K562 (cell line): ENCODE measurements around the gene JMY. TPM values are rescaled to one million over a fixed set of nuclear protein-coding genes. Genes with fewer than 3 reads are reported as not detected.

Experiments
- CEBPG ChIP-seq, 3 experiments: fragments of 200-800 bp in 1 of 3; sonication (Bioruptor generic) in 1 of 3; sonication (generic) in 1 of 3; formaldehyde crosslinking in 1 of 3; IDR thresholded peaks in 2 of 3; conservative IDR thresholded peaks in 1 of 3; 2 replicates each; pipeline versions ENCODE4 v1.6.1 to v1.8.0; 2016 to 2022; ENCODE audit warnings: missing compliant biosample characterization in 2 of 3, missing genetic modification characterization in 2 of 3, mild to moderate bottlenecking in 1 of 3, missing genetic modification reagents in 1 of 3
- E2F5 ChIP-seq: sonication (generic); formaldehyde crosslinking; IDR thresholded peaks from 2 replicates; pipeline ENCODE4 v1.8.0; 2022; ENCODE audit warnings: mild to moderate bottlenecking, missing genetic modification reagents
- EP400 ChIP-seq: fragments of 450-650 bp; IDR thresholded peaks from 2 replicates; pipeline ENCODE4 v1.6.1; 2017; ENCODE audit warnings: antibody characterized with exemption, mild to moderate bottlenecking, moderate library complexity
- ESRRA ChIP-seq: fragments of 450-650 bp; IDR thresholded peaks from 2 replicates; pipeline ENCODE4 v1.6.1; 2014; ENCODE audit warnings: low read depth, mild to moderate bottlenecking, moderate library complexity, borderline replicate concordance
- HDAC3 ChIP-seq: fragments of 450-650 bp; IDR thresholded peaks from 2 replicates; pipeline ENCODE4 v1.6.1; 2018; ENCODE audit warnings: borderline replicate concordance, mild to moderate bottlenecking, moderate library complexity; ENCODE audit not compliant: partially characterized antibody
- ID3 ChIP-seq, 2 experiments: fragments of 250-450 bp in 1 of 2; fragments of 450-650 bp in 1 of 2; sonication (Bioruptor Pico) in 1 of 2; IDR thresholded peaks; 2 replicates each; pipeline versions ENCODE4 v1.6.1 to v1.8.0; 2016 to 2021; ENCODE audit warnings: mild to moderate bottlenecking in 2 of 2, moderate library complexity in 2 of 2, missing compliant biosample characterization in 1 of 2, missing genetic modification characterization in 1 of 2
- KDM4B ChIP-seq, 2 experiments: fragments of 450-650 bp in 1 of 2; sonication (generic) in 1 of 2; IDR thresholded peaks; 2 replicates each; pipeline ENCODE4 v1.6.1; 2016 to 2017; ENCODE audit warnings: borderline replicate concordance in 2 of 2, antibody characterized with exemption in 1 of 2, low read depth in 1 of 2, mild to moderate bottlenecking in 1 of 2
- PTRF ChIP-seq: fragments of 450-650 bp; IDR thresholded peaks from 2 replicates; pipeline ENCODE4 v1.6.1; 2016; ENCODE audit warnings: mild to moderate bottlenecking, missing genetic modification characterization, missing compliant biosample characterization
- RBM14 ChIP-seq: fragments of 200-400 bp; formaldehyde crosslinking; IDR thresholded peaks from 2 replicates; pipeline ENCODE4 v1.6.1; 2018; ENCODE audit warnings: low read depth, mild to moderate bottlenecking, low read length, moderate library complexity, borderline replicate concordance; ENCODE audit not compliant: insufficient read depth
- SP1 ChIP-seq: sonication (generic); formaldehyde crosslinking; IDR thresholded peaks from 2 replicates; pipeline ENCODE4 v1.8.1; 2022; ENCODE audit warnings: mild to moderate bottlenecking, missing genetic modification reagents
- TARDBP ChIP-seq: fragments of 450-650 bp; IDR thresholded peaks from 2 replicates; pipeline ENCODE4 v1.6.1; 2016
- TRIM24 ChIP-seq, 2 experiments: fragments of 450-650 bp; IDR thresholded peaks; 2 replicates each; pipeline ENCODE4 v1.6.1; 2016
- U2AF1 ChIP-seq: fragments of 200-400 bp; formaldehyde crosslinking; optimal IDR thresholded peaks from 2 replicates; pipeline ENCODE3; 2017; ENCODE audit warnings: mild to moderate bottlenecking, low read depth, low read length, moderate library complexity
- ZNF121 ChIP-seq: sonication (generic); formaldehyde crosslinking; conservative IDR thresholded peaks from 2 replicates; pipeline ENCODE4 v1.8.0; 2022; ENCODE audit warnings: missing genetic modification reagents
- ZNF174 ChIP-seq: fragments of 250-450 bp; sonication (Bioruptor Pico); IDR thresholded peaks from 2 replicates; pipeline ENCODE4 v1.4.0; 2020; ENCODE audit warnings: mild to moderate bottlenecking
- ZNF23 ChIP-seq: fragments of 250-450 bp; sonication (Bioruptor Pico); IDR thresholded peaks from 2 replicates; pipeline ENCODE4 v1.4.0; 2020; ENCODE audit warnings: mild to moderate bottlenecking
- ZNF263 ChIP-seq: sonication (generic); formaldehyde crosslinking; IDR thresholded peaks from 2 replicates; pipeline ENCODE4 v1.8.0; 2022; ENCODE audit warnings: mild to moderate bottlenecking, missing genetic modification reagents, borderline replicate concordance
- polyA plus RNA-seq, 8 experiments: library from polyadenylated mRNA; depleted of rRNA in 4 of 8; stranded (reverse) in 5 of 8; unstranded in 3 of 8; fragments of >200 nt; fragmentation: Nextera tagmentation in 2 of 8; fragmentation: Illumina TruSeq in 1 of 8; extraction: Ambion mirVana in 2 of 8; extraction: Trizol in 1 of 8; gene quantifications; 2 replicates each; pipeline versions ENCODE4 v1.2.1 to v1.2.3, GENCODE V29; 2011 to 2014; ENCODE audit warnings: inconsistent platforms in 1 of 8, missing spikeins in 1 of 8
- total RNA-seq, 7 experiments: library from RNA; depleted of rRNA in 6 of 7; stranded (reverse); fragments of >200 nt in 6 of 7; fragmentation: Illumina TruSeq in 2 of 7; extraction: Trizol in 2 of 7; gene quantifications; 2 replicates each; pipeline versions ENCODE4 v1.2.1 to v1.2.3, GENCODE V29; 2011 to 2021; ENCODE audit warnings: low replicate concordance in 1 of 7
- TF ChIP-seq, protein P1 (sequence below): IDR thresholded peaks from 3 replicates; pipeline ENCODE4 v1.6.1; 2011; ENCODE audit warnings: borderline replicate concordance, mild to moderate bottlenecking; ENCODE audit not compliant: insufficient read length, insufficient read depth
- TF ChIP-seq, protein P2 (sequence below): fragments of 250-450 bp; sonication (Bioruptor Pico); IDR thresholded peaks from 2 replicates; pipeline ENCODE4 v1.4.0; 2020
- TF ChIP-seq, protein P3 (sequence below): fragments of 450-650 bp; IDR thresholded peaks from 2 replicates; pipeline ENCODE4 v1.6.1; 2016; ENCODE audit warnings: antibody characterized with exemption
- TF ChIP-seq, protein P4 (sequence below): sonication (generic); formaldehyde crosslinking; IDR thresholded peaks from 2 replicates; pipeline ENCODE4 v1.8.0; 2022; ENCODE audit warnings: missing genetic modification reagents, mild to moderate bottlenecking, borderline replicate concordance

The JMY gene
- total and polyA plus RNA-seq, 9 of the 15 experiments (the other 6 are each of a cell fraction or from before 2014, with no cell fraction given), result 1.1 to 5.5 (median 3.7) TPM

DNA sequence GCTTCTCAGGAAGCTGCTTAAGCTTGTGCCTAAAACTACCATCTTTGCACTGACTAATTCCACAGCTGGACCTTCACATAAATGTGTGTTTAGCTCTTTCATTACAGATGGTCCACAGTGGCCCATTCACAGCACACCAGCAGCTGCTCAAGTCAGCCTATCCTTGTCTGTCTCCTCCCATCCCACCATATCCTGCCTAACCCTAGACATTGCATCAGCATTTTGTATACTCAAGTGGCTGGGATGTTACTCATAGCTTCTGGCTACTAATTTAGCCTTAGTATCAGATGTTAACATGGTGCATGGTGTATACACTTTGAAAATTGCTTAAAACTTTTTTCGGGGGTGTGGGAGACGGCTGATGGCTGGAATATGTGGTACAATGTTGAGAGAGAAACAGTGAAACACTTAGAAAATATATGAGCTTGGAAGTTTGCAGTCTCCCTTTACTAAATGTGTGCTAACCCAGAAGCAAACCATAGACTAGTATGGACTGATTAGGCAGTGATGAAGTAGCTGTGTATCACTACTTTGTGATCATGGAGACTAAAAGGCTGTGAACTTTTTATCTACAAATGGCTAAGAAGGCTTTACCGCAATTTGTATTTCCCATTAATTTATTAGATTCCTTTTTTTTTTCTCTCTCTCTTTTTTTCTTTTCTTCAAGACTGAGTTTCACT, 83.1 kb downstream of the JMY start (continued):
- TF ChIP-seq, protein P1, sequence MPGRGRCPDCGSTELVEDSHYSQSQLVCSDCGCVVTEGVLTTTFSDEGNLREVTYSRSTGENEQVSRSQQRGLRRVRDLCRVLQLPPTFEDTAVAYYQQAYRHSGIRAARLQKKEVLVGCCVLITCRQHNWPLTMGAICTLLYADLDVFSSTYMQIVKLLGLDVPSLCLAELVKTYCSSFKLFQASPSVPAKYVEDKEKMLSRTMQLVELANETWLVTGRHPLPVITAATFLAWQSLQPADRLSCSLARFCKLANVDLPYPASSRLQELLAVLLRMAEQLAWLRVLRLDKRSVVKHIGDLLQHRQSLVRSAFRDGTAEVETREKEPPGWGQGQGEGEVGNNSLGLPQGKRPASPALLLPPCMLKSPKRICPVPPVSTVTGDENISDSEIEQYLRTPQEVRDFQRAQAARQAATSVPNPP, result no peak
- peak; percentile 97 for TF ChIP-seq CEBPG (CRISPR knock-in tag; IDR thresholded peaks at IDR 0.05)
- peak; percentile 83 to 98 for TF ChIP-seq CEBPG (tag; conservative IDR thresholded peaks at IDR 0.05 in 1 of 2, IDR thresholded peaks at IDR 0.05 in 1 of 2)
- TF ChIP-seq TRIM24 (IDR thresholded peaks at IDR 0.05), result peak in 1 of 2 experiments; percentile 54; a peak in 2 of 4 replicates
- TF ChIP-seq ID3 (CRISPR knock-in tag; IDR thresholded peaks at IDR 0.05), result no peak
- no peak for TF ChIP-seq ID3 (tag; IDR thresholded peaks at IDR 0.05)
- no peak for TF ChIP-seq U2AF1
- no peak for TF ChIP-seq ZNF23 (CRISPR knock-in tag)
- TF ChIP-seq EP400, result peak; percentile 44; the same call in 1 of the 2 replicates
- TF ChIP-seq HDAC3, result no peak
- TF ChIP-seq KDM4B (IDR thresholded peaks at IDR 0.05; ENCODE audit: borderline replicate concordance in 2 of 2, low read depth in 1 of 2), result no peak
- TF ChIP-seq, protein P2, sequence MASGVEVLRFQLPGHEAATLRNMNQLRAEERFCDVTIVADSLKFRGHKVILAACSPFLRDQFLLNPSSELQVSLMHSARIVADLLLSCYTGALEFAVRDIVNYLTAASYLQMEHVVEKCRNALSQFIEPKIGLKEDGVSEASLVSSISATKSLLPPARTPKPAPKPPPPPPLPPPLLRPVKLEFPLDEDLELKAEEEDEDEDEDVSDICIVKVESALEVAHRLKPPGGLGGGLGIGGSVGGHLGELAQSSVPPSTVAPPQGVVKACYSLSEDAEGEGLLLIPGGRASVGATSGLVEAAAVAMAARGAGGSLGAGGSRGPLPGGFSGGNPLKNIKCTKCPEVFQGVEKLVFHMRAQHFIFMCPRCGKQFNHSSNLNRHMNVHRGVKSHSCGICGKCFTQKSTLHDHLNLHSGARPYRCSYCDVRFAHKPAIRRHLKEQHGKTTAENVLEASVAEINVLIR (CRISPR knock-in tag), result no peak
- TF ChIP-seq TARDBP, result no peak
- TF ChIP-seq, protein P3, sequence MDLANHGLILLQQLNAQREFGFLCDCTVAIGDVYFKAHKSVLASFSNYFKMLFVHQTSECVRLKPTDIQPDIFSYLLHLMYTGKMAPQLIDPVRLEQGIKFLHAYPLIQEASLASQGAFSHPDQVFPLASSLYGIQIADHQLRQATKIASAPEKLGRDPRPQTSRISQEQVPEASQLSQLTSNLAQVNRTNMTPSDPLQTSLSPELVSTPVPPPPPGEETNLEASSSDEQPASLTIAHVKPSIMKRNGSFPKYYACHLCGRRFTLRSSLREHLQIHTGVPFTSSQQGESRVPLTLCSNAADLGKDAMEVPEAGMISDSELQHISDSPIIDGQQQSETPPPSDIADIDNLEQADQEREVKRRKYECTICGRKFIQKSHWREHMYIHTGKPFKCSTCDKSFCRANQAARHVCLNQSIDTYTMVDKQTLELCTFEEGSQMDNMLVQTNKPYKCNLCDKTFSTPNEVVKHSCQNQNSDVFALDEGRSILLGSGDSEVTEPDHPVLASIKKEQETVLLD, result no peak
- TF ChIP-seq ZNF121 (CRISPR knock-in tag), result no peak
- no peak for TF ChIP-seq PTRF (tag)
- no peak for TF ChIP-seq ZNF263 (CRISPR knock-in tag)
- TF ChIP-seq ZNF174 (CRISPR knock-in tag), result no peak
- TF ChIP-seq E2F5 (CRISPR knock-in tag), result no peak
- TF ChIP-seq ESRRA, result no peak
- TF ChIP-seq RBM14, result no peak
- no peak for TF ChIP-seq SP1
- TF ChIP-seq, protein P4, sequence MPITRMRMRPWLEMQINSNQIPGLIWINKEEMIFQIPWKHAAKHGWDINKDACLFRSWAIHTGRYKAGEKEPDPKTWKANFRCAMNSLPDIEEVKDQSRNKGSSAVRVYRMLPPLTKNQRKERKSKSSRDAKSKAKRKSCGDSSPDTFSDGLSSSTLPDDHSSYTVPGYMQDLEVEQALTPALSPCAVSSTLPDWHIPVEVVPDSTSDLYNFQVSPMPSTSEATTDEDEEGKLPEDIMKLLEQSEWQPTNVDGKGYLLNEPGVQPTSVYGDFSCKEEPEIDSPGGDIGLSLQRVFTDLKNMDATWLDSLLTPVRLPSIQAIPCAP (CRISPR knock-in tag), result no peak
